ENCODE data around the gene ABCG4. TPM values are rescaled to one million over a fixed set of nuclear protein-coding genes. Genes with fewer than 3 reads are reported as not detected.

The ABCG4 gene
- total and polyA plus RNA-seq, 11 donors, result 0.25 to 2.1 (median 0.98) TPM

DNA sequence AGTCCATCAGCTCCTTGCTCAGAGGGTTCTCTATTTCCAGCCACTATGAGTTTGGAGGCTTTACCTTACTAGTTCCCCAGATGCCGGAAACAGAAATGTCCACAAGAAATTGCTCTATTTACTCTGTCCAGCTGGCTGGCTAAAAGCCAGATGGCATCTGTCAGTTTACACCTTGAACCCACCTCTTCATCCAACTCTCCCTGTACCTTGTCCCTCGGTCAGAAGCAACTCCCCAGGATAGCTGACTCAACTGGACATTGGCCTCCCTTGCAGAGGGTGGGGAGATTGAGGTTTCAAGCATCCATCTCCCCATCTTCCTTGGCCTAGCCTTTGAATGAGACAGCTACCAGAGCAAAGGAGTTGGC lies 40.0 kb upstream of the ABCG4 start:
- intact Hi-C loops (cut with DNase I), result loop anchor here in 1 of 10 donors (10.0 kb wide), 1 partner anchor 226 kb away; the partner anchor contains the start of gene RNF26

DNA sequence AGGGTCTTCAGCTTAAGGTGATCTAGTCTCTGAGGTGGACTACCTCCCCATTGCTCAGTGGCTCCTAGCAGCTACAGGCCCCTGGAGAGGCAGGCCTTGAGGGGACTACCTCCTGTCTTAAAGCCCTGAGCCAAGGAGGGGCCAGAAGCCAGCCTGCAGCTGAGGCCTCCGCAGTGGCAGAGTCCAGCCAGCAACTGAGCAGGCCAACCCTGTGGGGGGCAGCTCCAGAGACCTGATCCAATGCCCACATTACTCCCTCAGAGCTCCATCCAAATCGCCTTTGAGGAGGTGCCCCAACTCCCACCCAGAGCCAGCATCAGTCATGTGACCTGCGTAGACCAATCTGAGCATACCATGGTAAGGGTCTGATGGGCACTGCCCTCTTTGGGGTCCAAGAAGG lies 39.0 kb upstream of the ABCG4 start:
- H3K27ac ChIP-seq, result no peak overlapping the region
- 92 to 100% (median 94%) methylated on average over 1 to 3 of the region's 3 CpGs for WGBS, 4 donors
- TF ChIP-seq, protein P1, sequence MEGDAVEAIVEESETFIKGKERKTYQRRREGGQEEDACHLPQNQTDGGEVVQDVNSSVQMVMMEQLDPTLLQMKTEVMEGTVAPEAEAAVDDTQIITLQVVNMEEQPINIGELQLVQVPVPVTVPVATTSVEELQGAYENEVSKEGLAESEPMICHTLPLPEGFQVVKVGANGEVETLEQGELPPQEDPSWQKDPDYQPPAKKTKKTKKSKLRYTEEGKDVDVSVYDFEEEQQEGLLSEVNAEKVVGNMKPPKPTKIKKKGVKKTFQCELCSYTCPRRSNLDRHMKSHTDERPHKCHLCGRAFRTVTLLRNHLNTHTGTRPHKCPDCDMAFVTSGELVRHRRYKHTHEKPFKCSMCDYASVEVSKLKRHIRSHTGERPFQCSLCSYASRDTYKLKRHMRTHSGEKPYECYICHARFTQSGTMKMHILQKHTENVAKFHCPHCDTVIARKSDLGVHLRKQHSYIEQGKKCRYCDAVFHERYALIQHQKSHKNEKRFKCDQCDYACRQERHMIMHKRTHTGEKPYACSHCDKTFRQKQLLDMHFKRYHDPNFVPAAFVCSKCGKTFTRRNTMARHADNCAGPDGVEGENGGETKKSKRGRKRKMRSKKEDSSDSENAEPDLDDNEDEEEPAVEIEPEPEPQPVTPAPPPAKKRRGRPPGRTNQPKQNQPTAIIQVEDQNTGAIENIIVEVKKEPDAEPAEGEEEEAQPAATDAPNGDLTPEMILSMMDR (IDR thresholded peaks at IDR 0.05), result no peak
- TF ChIP-seq POLR2A (IDR thresholded peaks at IDR 0.05), result no peak
- ATAC-seq (no peak), DNase-seq (no peak)
- peak overlapping the region in 1 of 12 donors; percentile 99 for H3K4me3 ChIP-seq
- H3K4me1 ChIP-seq, result peaks cover 0 to 47% (median 23%) of the 10 kb centered on the region in 12 donors
- intact Hi-C loops (cut with DNase I), result loop anchor here in 2 of 10 donors (10.0 kb wide), 2 partner anchors 205 to 225 kb away; partner anchors contain the start of genes MCAM (in 1 of the 2) and RNF26 (in 1 of the 2)
- H3K9me3 ChIP-seq, result no peaks in the 10 kb centered on the region
- no peaks in the 10 kb centered on the region for H3K27me3 ChIP-seq
- peaks cover 0 to 51% (median 38%) of the 10 kb centered on the region in 9 donors for H3K36me3 ChIP-seq

More for the DNA sequence above, 40.0 kb upstream of the ABCG4 start:
- DNase-seq (no peak), ATAC-seq (no peak)
- Histone ChIP-seq H3K27ac (peak overlapping the region in 1 of 12 donors; percentile 93), H3K9me3 (no peaks in the 10 kb centered on the region), H3K36me3 (peaks cover 0 to 41% (median 28%) of the 10 kb centered on the region in 9 donors), H3K4me1 (peaks cover 0 to 40% (median 23%) of the 10 kb centered on the region in 12 donors), H3K27me3 (no peaks in the 10 kb centered on the region), H3K4me3 (peak overlapping the region in 9 of 12 donors; percentile 78 to 99 (median 98))
- WGBS, 4 donors, result 87 to 92% (median 92%) methylated on average over 2 of the region's 2 CpGs
- TF ChIP-seq, protein P1 (IDR thresholded peaks at IDR 0.05), result no peak
- no peak for TF ChIP-seq POLR2A (IDR thresholded peaks at IDR 0.05)

DNA sequence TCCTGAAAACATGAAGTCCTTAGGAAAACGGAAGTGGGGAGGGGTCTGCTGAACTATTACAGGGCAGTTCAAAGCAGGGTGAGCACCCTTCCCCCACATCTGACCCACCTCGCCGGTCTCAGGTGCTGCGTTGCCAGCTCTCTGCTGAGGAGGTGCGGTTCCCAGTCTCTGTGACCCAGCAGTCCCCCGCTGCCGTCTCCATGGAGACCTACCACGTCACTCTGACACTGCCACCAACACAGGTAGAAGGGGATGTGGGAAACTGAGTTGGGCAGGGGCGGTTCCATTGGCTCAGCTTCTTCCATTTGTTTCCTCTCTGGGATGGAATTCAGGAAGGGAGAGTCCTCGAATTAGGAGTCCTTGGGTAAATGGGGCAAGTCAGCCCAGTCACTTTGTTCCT lies 38.4 kb upstream of the ABCG4 start:
- H3K4me3 ChIP-seq, result no peak overlapping the region
- H3K36me3 ChIP-seq, result peaks cover 0 to 56% (median 42%) of the 10 kb centered on the region in 9 donors
- H3K9me3 ChIP-seq, result no peaks in the 10 kb centered on the region
- H3K4me1 ChIP-seq, result peaks cover 0 to 53% (median 23%) of the 10 kb centered on the region in 12 donors
- 82 to 94% (median 86%) methylated on average over 9 to 10 of the region's 10 CpGs for WGBS, 4 donors
- no peak overlapping the region for H3K27ac ChIP-seq
- intact Hi-C loops (cut with DNase I), result loop anchor here in 1 of 10 donors (10.0 kb wide), 1 partner anchor 204 kb away; the partner anchor contains the start of gene MCAM
- no peaks in the 10 kb centered on the region for H3K27me3 ChIP-seq
- TF ChIP-seq POLR2A (IDR thresholded peaks at IDR 0.05), result no peak
- TF ChIP-seq, protein P1 (IDR thresholded peaks at IDR 0.05), result no peak
- DNase-seq (no peak), ATAC-seq (no peak)

DNA sequence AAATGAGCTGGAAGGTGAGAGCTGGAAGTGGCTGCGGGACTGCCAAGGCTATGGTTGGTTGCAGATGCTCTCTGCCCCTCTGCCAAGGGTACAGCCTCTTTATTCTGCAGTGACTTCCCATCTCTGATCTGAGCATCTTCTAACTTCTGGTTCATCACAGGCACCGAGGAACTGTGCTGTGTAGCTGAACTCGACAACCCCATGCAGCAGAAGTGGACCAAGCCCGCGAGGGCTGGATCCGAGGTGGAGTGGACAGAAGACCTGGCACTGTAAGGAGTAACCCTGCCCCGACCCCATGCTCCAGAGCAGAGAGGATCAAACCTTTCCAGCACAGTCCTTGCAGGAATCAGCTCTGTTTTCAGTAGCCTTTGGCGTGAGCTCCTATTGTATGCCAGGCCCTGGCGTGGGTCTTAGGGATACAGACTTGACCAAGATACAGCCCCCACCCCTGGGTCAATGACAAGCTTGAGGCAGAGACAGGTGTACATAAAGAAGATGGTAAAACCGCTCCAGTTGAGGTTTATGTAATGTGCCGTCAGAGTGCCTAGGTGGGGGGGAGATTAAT lies 37.4 kb upstream of the ABCG4 start:
- intact Hi-C loops (cut with DNase I), result loop anchor here in 1 of 10 donors (10.0 kb wide), 1 partner anchor 203 kb away; the partner anchor contains the start of gene MCAM
- Histone ChIP-seq H3K4me1 (peaks cover 0 to 54% (median 20%) of the 10 kb centered on the region in 12 donors), H3K27ac (no peak overlapping the region), H3K9me3 (no peaks in the 10 kb centered on the region), H3K4me3 (no peak overlapping the region), H3K36me3 (peaks cover 0 to 64% (median 51%) of the 10 kb centered on the region in 9 donors), H3K27me3 (no peaks in the 10 kb centered on the region)
- 91 to 96% (median 94%) methylated on average over 10 to 11 of the region's 11 CpGs for WGBS, 4 donors
- DNase-seq (no peak), ATAC-seq (no peak)
- no peak for TF ChIP-seq POLR2A (IDR thresholded peaks at IDR 0.05)
- TF ChIP-seq, protein P1 (IDR thresholded peaks at IDR 0.05), result no peak
